Peyer's patch (tissue), 4 donors: Measurements from ENCODE around the gene PRPF6. TPM values are rescaled to one million over a fixed set of nuclear protein-coding genes. Genes with fewer than 3 reads are reported as not detected.

ENCODE experiments used
- DNase-seq, 3 donors: peaks; one replicate each; pipeline ENCODE4 v3.0.0-alpha.2; 2017 to 2019
- H3K27ac ChIP-seq, 4 donors: fragments of 200-600 bp; sonication (generic); one replicate each; pipeline ENCODE4 v1.5.1; 2016 to 2019
- H3K27me3 ChIP-seq, 2 donors: fragments of 200-600 bp; sonication (generic); one replicate each; pipeline ENCODE4 v1.5.1; 2019
- H3K36me3 ChIP-seq, 3 donors: fragments of 200-600 bp; sonication (generic); one replicate each; pipeline ENCODE4 v1.5.1; 2016 to 2019
- H3K4me1 ChIP-seq, 4 donors: fragments of 200-600 bp; sonication (generic); one replicate each; pipeline ENCODE4 v1.5.1; 2016 to 2019
- H3K4me3 ChIP-seq, 4 donors: fragments of 200-600 bp; sonication (generic); 1 replicate in 3 of 4; 2 replicates in 1 of 4; pipeline ENCODE4 v1.5.1; 2016 to 2019; ENCODE audit warnings: mild to moderate bottlenecking in 1 of 4
- H3K9me3 ChIP-seq, 4 donors: fragments of 200-600 bp; sonication (generic); one replicate each; pipeline ENCODE4 v1.5.1; 2016 to 2019; ENCODE audit warnings: mild to moderate bottlenecking in 1 of 4
- POLR2A ChIP-seq, 2 donors: fragments of 450-650 bp; IDR thresholded peaks; one replicate each; pipeline ENCODE4 v1.5.1; 2017; ENCODE audit warnings: antibody characterized with exemption in 2 of 2, mild to moderate bottlenecking in 2 of 2, moderate library complexity in 2 of 2
- total RNA-seq, 4 donors: library from RNA; depleted of rRNA; stranded (reverse); fragments of >200 nt; gene quantifications; one replicate each; pipeline ENCODE4 v1.1.0, GENCODE V29; 2016
- TF ChIP-seq, protein P1 (sequence below), 6 experiments: fragments of 450-650 bp in 4 of 6; fragments of 200-600 bp in 2 of 6; sonication (generic) in 1 of 6; IDR thresholded peaks; one replicate each; pipeline ENCODE4 v1.5.1; 2017 to 2019; ENCODE audit warnings: antibody characterized with exemption in 6 of 6, mild to moderate bottlenecking in 3 of 6, moderate library complexity in 1 of 6

The PRPF6 gene
- total RNA-seq, 4 donors from 2014 or later, result 49.6 to 95.7 (median 64.2) TPM

DNA sequence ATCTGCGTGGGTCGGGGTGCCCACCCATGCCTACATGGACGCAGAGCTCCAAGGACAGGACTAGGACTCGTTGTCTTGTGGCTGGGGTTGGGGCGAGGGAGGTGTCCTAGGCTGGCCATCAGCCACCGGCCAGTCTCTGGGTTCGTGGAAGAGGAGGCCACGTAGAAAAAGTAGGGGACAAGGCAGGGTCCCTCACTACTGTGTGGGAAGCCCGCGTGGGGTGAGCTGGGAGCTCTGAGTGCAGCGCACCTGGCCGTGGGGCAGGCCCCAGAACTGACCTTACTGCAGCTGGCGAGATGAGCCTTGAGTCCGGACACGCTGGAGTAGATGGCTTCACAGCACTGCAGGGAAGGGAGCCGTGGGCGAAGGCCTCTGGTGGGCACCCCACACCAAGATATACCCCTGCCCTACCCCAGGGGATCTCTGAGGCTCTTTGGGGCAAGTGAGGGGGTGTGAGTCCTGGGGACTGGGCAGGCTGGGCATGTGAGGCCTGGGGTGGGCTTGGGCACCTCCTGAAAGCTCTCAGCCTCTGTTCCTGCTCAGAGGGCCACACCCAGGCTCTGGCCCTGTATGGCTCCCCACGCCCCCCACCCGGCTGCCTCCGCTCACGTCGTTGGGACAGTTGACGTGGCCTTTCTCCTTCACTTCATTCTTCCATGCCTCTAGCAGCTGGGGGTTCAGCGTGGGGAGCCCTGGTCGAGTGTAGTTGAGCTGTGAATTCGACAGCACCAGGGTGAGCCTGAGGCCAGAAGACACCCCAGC, 19.1 kb upstream of the PRPF6 start:
- Histone ChIP-seq H3K4me3 (no peak overlapping the region), H3K27ac (no peak overlapping the region), H3K36me3 (peaks cover 0 to 37% (median 0%) of the 10 kb centered on the region in 3 donors), H3K27me3 (no peaks in the 10 kb centered on the region), H3K4me1 (peaks cover 0 to 18% (median 5%) of the 10 kb centered on the region in 4 donors), H3K9me3 (peaks cover 0 to 6% (median 0%) of the 10 kb centered on the region in 4 donors)
- no peak for DNase-seq
- no peak for TF ChIP-seq POLR2A (IDR thresholded peaks at IDR 0.05)
- TF ChIP-seq, protein P1, sequence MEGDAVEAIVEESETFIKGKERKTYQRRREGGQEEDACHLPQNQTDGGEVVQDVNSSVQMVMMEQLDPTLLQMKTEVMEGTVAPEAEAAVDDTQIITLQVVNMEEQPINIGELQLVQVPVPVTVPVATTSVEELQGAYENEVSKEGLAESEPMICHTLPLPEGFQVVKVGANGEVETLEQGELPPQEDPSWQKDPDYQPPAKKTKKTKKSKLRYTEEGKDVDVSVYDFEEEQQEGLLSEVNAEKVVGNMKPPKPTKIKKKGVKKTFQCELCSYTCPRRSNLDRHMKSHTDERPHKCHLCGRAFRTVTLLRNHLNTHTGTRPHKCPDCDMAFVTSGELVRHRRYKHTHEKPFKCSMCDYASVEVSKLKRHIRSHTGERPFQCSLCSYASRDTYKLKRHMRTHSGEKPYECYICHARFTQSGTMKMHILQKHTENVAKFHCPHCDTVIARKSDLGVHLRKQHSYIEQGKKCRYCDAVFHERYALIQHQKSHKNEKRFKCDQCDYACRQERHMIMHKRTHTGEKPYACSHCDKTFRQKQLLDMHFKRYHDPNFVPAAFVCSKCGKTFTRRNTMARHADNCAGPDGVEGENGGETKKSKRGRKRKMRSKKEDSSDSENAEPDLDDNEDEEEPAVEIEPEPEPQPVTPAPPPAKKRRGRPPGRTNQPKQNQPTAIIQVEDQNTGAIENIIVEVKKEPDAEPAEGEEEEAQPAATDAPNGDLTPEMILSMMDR (IDR thresholded peaks at IDR 0.05), result no peak

DNA sequence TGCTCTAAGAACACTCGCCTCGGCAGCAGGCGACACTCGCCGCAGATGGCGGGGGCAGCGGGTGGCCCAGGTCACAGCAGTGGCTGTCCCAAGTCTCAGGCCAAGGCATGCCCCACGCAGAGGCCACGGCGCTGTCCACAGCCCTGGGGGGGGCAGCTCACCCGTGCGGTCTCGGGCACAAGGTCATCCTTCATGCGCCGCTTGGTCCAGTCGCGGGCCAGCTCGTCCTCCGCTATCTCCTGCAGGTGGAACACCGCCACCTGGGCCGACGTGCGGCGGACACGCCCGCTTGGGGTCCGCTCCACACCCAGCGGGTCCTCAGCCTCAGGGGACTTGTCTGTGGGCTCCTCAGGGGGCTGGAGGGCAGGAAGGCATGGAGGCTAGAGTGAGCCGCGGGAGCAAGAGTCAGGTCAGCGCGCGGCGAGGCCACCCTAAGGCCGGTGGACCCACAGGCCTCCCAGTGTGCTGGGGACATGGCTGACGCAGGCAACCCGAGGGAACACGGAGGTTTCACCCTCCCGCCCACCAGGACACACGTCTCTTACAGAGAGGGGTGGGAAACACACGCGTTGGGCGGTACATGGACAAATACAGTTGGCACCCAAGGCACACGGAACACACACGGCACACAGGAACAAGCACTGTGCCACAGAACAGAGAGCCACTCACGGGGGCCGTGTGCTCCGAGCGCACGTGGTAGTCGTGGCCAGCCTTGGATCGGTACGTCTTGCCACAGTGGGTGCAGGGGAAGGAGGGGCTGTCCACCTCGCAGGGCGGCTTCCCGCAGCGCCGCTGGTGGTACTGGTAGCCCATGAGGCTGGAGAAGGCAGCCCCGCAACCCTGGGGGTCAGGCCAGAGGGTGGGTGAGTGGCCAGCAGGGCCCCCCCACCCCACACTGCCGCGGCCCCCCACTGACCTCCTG, 18.2 kb upstream of the PRPF6 start:
- H3K36me3 ChIP-seq, result peaks cover 0 to 38% (median 0%) of the 10 kb centered on the region in 3 donors
- no peak for TF ChIP-seq POLR2A (IDR thresholded peaks at IDR 0.05)
- TF ChIP-seq, protein P1 (IDR thresholded peaks at IDR 0.05), result no peak
- DNase-seq, result no peak

DNA sequence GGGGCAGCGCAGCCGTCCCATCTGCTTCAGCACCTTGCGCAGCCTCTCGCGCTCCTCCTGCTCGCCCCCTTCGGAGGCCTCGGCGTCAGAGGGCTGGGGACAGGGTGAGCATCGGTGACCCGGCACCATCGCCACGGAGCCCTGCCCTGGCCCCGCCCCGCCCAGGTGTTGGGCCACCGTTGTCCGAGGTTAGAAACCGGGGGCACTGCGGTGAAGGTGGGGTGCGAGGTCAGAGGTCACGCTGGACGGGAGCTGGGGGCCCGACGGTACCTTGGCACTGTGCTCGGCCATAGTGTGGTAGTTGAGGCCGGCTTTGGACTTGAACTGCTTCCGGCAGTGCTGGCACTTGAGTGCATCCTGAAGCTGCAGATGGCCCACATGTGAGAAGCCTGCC, 17.6 kb upstream of the PRPF6 start:
- H3K27me3 ChIP-seq, result no peaks in the 10 kb centered on the region
- no peak overlapping the region for H3K27ac ChIP-seq
- H3K4me3 ChIP-seq, result no peak overlapping the region
- peaks cover 0 to 6% (median 0%) of the 10 kb centered on the region in 4 donors for H3K4me1 ChIP-seq
- no peak for DNase-seq
- peaks cover 0 to 6% (median 0%) of the 10 kb centered on the region in 4 donors for H3K9me3 ChIP-seq
- TF ChIP-seq, protein P1 (IDR thresholded peaks at IDR 0.05), result no peak
- no peak for TF ChIP-seq POLR2A (IDR thresholded peaks at IDR 0.05)
- peaks cover 0 to 38% (median 0%) of the 10 kb centered on the region in 3 donors for H3K36me3 ChIP-seq

More for the DNA sequence above, 18.2 kb upstream of the PRPF6 start:
- H3K4me1 ChIP-seq, result peaks cover 0 to 10% (median 1%) of the 10 kb centered on the region in 4 donors
- H3K4me3 ChIP-seq, result no peak overlapping the region
- H3K9me3 ChIP-seq, result peaks cover 0 to 6% (median 0%) of the 10 kb centered on the region in 4 donors
- no peaks in the 10 kb centered on the region for H3K27me3 ChIP-seq
- H3K27ac ChIP-seq, result no peak overlapping the region

DNA sequence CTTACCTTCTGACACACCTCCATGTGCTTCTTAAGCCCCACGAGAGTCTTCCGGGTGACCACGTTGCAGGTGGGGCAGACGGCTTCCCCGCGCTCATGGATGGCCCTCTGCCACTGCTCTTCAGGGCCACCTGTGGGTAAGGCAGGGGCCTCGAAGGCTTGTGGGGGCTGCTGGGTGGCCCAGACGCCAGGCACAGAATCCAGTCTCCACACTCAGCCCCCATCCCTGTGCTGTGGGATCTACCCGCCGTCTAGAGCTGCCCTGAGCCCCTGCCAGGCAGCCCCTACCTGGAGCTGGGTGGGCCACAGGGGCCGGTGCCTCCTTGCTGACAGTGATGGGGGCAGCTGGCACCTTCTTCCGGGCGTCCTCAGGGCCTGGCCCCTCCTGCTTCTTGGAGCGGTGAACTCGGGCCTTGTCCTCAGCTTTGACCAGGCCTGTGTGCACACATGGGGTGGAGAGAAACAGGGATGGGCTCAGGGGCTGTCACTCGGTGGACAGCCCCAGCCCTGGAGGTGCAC, 17.1 kb upstream of the PRPF6 start:
- Histone ChIP-seq H3K4me1 (peaks cover 0 to 8% (median 3%) of the 10 kb centered on the region in 4 donors), H3K27ac (no peak overlapping the region), H3K4me3 (no peak overlapping the region), H3K9me3 (peaks cover 0 to 6% (median 0%) of the 10 kb centered on the region in 4 donors), H3K36me3 (peaks cover 0 to 38% (median 0%) of the 10 kb centered on the region in 3 donors), H3K27me3 (no peaks in the 10 kb centered on the region)
- DNase-seq, result no peak
- TF ChIP-seq POLR2A (IDR thresholded peaks at IDR 0.05), result no peak
- TF ChIP-seq, protein P1 (IDR thresholded peaks at IDR 0.05), result no peak

DNA sequence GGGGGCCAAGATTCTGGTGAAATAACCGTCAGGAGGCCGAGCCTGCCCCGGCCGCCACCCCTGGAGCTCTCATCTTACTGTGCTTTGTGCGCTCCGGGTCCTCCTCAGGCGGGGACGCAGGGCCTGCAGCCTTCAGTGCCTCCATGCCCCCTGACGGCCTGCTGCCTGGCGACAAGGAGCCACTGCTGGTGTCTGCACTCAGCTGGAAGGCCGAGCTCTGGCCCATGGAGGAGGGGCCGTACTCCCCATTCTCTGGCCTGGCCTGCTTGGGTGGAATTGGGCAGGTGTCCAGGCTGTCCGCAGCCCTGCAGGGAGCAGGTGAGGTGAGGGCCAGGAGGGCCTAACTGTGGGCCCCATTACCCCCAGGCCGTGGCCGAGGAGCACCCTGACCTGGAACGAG, 16.5 kb upstream of the PRPF6 start:
- H3K36me3 ChIP-seq, result peaks cover 0 to 38% (median 0%) of the 10 kb centered on the region in 3 donors
- peaks cover 0 to 11% (median 8%) of the 10 kb centered on the region in 4 donors for H3K4me1 ChIP-seq
- no peaks in the 10 kb centered on the region for H3K27me3 ChIP-seq
- no peak for DNase-seq
- H3K4me3 ChIP-seq, result no peak overlapping the region
- TF ChIP-seq POLR2A (IDR thresholded peaks at IDR 0.05), result no peak
- H3K9me3 ChIP-seq, result peaks cover 0 to 6% (median 0%) of the 10 kb centered on the region in 4 donors
- no peak overlapping the region for H3K27ac ChIP-seq
